HCT116 (cell line): ENCODE measurements around the gene SLFN12. TPM values are rescaled to one million over a fixed set of nuclear protein-coding genes. Genes with fewer than 3 reads are reported as not detected.

Experiments
- ATAC-seq: fragments of 200-7000 bp; cut with Tn5 transposase; 2 replicates; pipeline ENCODE4 v1.9.1; 2020; ENCODE audit warnings: mild to moderate bottlenecking, moderate library complexity
- BruUV-seq: library from RNA; stranded (reverse); fragments of 400-500 nt; replicated peaks from 2 replicates; lab custom pipeline; 2021; lab: Mats Ljungman, UMichigan
- CTCF ChIA-PET: fragments of 300-600 bp; sonication (Branson Sonifier 250); formaldehyde crosslinking; loops from one replicate; lab custom pipeline; 2021; ENCODE audit warnings: antibody characterized with exemption; lab: Charles Lee
- POLR2A ChIA-PET: fragments of 300-600, 350-600 bp; sonication (Branson Sonifier 250); formaldehyde crosslinking; loops from one replicate; lab custom pipeline; 2021; ENCODE audit warnings: antibody characterized with exemption; lab: Charles Lee
- RAD21 ChIA-PET, 2 experiments: fragments of 300-600 bp; sonication (Branson Sonifier 250); formaldehyde crosslinking; loops; one replicate each; lab custom pipeline; 2023; ENCODE audit warnings: low total read pairs in 2 of 2; ENCODE audit not compliant: uncharacterized antibody in 2 of 2, unreplicated experiment in 2 of 2, low non-redundant PET in 1 of 2; lab: Charles Lee
- DNase-seq: peaks from one replicate; pipeline ENCODE4 v3.0.0-alpha.2; 2010; ENCODE audit warnings: low read depth, low spot score
- H2AFZ ChIP-seq: fragments of 200-600 bp; shearing (Covaris generic), sonication (generic); 2 replicates; pipeline ENCODE4 v1.6.1; 2017; ENCODE audit warnings: low read depth, mixed run types, mixed read lengths, antibody characterized with exemption, low read length; ENCODE audit not compliant: poor library complexity, severe bottlenecking
- H3K27ac ChIP-seq: 2 replicates; pipeline ENCODE4 v1.5.1; 2012; ENCODE audit warnings: low read depth, low read length
- H3K27me3 ChIP-seq: fragments of 200-600 bp; sonication (generic); 2 replicates; pipeline ENCODE4 v1.6.1; 2016; ENCODE audit warnings: mixed run types, low read length, mixed read lengths; ENCODE audit not compliant: insufficient read depth
- H3K36me3 ChIP-seq, 2 experiments: fragments of 200-500 bp in 1 of 2; fragments of 200-600 bp in 1 of 2; sonication (Bioruptor generic) in 1 of 2; sonication (generic) in 1 of 2; 2 replicates each; pipeline versions ENCODE4 v1.5.1 to v1.6.1; 2014 to 2016; ENCODE audit warnings: low read length in 2 of 2, inconsistent platforms in 1 of 2, mixed read lengths in 1 of 2, mixed run types in 1 of 2; ENCODE audit not compliant: insufficient read depth in 2 of 2, control insufficient read depth in 1 of 2
- H3K4me1 ChIP-seq, 2 experiments: fragments of 200-600 bp in 1 of 2; sonication (generic) in 1 of 2; 2 replicates each; pipeline versions ENCODE4 v1.5.1 to v1.6.1; 2012 to 2017; ENCODE audit warnings: low read length in 2 of 2, inconsistent platforms in 1 of 2, mild to moderate bottlenecking in 1 of 2, mixed read lengths in 1 of 2, mixed run types in 1 of 2, moderate library complexity in 1 of 2; ENCODE audit not compliant: insufficient read depth in 2 of 2, control insufficient read depth in 1 of 2
- H3K4me2 ChIP-seq: fragments of 200-600 bp; sonication (generic); 2 replicates; pipeline ENCODE4 v1.6.1; 2017; ENCODE audit warnings: mixed run types, low read length, mixed read lengths
- H3K4me3 ChIP-seq, 2 experiments: fragments of 200-600 bp in 1 of 2; sonication (generic) in 1 of 2; replicated peaks in 1 of 2; 2 replicates each; pipeline ENCODE4 v1.5.1; 2011 to 2016; ENCODE audit warnings: low read length in 2 of 2, control low read depth in 1 of 2, low read depth in 1 of 2, mild to moderate bottlenecking in 1 of 2, mixed read lengths in 1 of 2, mixed run types in 1 of 2
- H3K79me2 ChIP-seq: fragments of 200-600 bp; sonication (generic); 2 replicates; pipeline ENCODE4 v1.6.1; 2017; ENCODE audit warnings: mild to moderate bottlenecking, mixed run types, low read length, moderate library complexity, mixed read lengths; ENCODE audit not compliant: insufficient read depth
- H3K9ac ChIP-seq: fragments of 200-600 bp; sonication (generic); 2 replicates; pipeline ENCODE4 v1.6.1; 2016; ENCODE audit warnings: low read length, mixed read lengths
- H3K9me2 ChIP-seq: fragments of 200-600 bp; sonication (generic), shearing (Covaris generic); 2 replicates; pipeline ENCODE4 v1.6.1; 2017; ENCODE audit warnings: mixed run types, mild to moderate bottlenecking, moderate library complexity; ENCODE audit not compliant: insufficient read depth
- H3K9me3 ChIP-seq, 2 experiments: fragments of 200-500 bp in 1 of 2; fragments of 200-600 bp in 1 of 2; sonication (Bioruptor generic) in 1 of 2; sonication (generic) in 1 of 2; 2 replicates each; pipeline ENCODE4 v1.6.1; 2014 to 2017; ENCODE audit warnings: low read length in 2 of 2, mixed read lengths in 2 of 2, inconsistent platforms in 1 of 2, low read depth in 1 of 2, mild to moderate bottlenecking in 1 of 2, mixed run types in 1 of 2, moderate library complexity in 1 of 2; ENCODE audit not compliant: control insufficient read depth in 1 of 2, insufficient read depth in 1 of 2
- H4K20me1 ChIP-seq: fragments of 200-600 bp; sonication (generic), shearing (Covaris generic); 2 replicates; pipeline ENCODE4 v1.6.1; 2017; ENCODE audit warnings: mixed run types, mild to moderate bottlenecking, moderate library complexity; ENCODE audit not compliant: insufficient read depth
- ATF3 ChIP-seq: IDR thresholded peaks from 2 replicates; pipeline ENCODE4 v1.6.1; 2012
- ELF1 ChIP-seq: IDR thresholded peaks from 2 replicates; pipeline ENCODE4 v1.6.1; 2012; ENCODE audit warnings: low read depth, borderline replicate concordance
- EZH2phosphoT487 ChIP-seq: fragments of 200-600 bp; IDR thresholded peaks from 2 replicates; pipeline ENCODE4 v1.6.1; 2018; ENCODE audit warnings: antibody characterized with exemption, borderline replicate concordance
- FOSL1 ChIP-seq: IDR thresholded peaks from 2 replicates; pipeline ENCODE4 v1.6.1; 2012; ENCODE audit warnings: low read depth
- JUND ChIP-seq: IDR thresholded peaks from 2 replicates; pipeline ENCODE4 v1.6.1; 2012
- POLR2A ChIP-seq: IDR thresholded peaks from 2 replicates; pipeline ENCODE4 v1.7.0; 2011; ENCODE audit warnings: borderline replicate concordance; ENCODE audit not compliant: insufficient read depth, insufficient read length; ENCODE audit errors: extremely low read depth
- RAD21 ChIP-seq: IDR thresholded peaks from 2 replicates; pipeline ENCODE4 v1.6.1; 2012; ENCODE audit warnings: low read depth, mild to moderate bottlenecking
- SIN3A ChIP-seq: IDR thresholded peaks from 2 replicates; pipeline ENCODE4 v1.6.1; 2012; ENCODE audit warnings: low read depth
- SRF ChIP-seq: IDR thresholded peaks from 2 replicates; pipeline ENCODE4 v1.6.1; 2012; ENCODE audit warnings: low read depth
- ZFX ChIP-seq: fragments of 450-650 bp; IDR thresholded peaks from 2 replicates; pipeline ENCODE4 v1.6.1; 2017
- intact Hi-C: fragments of 100-400 bp; cut with micrococcal nuclease; formaldehyde crosslinking; loops from 2 replicates; pipeline ENCODE4 v1.10.0; 2022
- total RNA-seq: library from RNA; stranded (reverse); gene quantifications from one replicate; pipeline ENCODE4 v1.2.1, GENCODE V29; 2021; ENCODE audit not compliant: unreplicated experiment
- TF ChIP-seq, protein P1 (sequence below), 3 experiments: fragments of 200-600 bp in 1 of 3; sonication (generic) in 1 of 3; IDR thresholded peaks in 2 of 3; conservative IDR thresholded peaks in 1 of 3; 2 replicates each; pipeline ENCODE4 v1.5.1; 2012 to 2017; ENCODE audit warnings: low read depth in 2 of 3, low read length in 2 of 3, antibody characterized with exemption in 1 of 3, borderline replicate concordance in 1 of 3, control low read depth in 1 of 3, mild to moderate bottlenecking in 1 of 3, mixed read lengths in 1 of 3, mixed run types in 1 of 3, moderate library complexity in 1 of 3; ENCODE audit not compliant: insufficient read depth in 1 of 3
- TF ChIP-seq, protein P2 (sequence below): IDR thresholded peaks from 2 replicates; pipeline ENCODE4 v1.6.1; 2011; ENCODE audit warnings: mild to moderate bottlenecking, low read length, moderate library complexity; ENCODE audit not compliant: insufficient replicate concordance; ENCODE audit errors: extremely low read depth

Gene SLFN12
- total RNA-seq, 1 experiment from 2014 or later = not detected

- ChIA-PET CTCF (no interaction called here), POLR2A (no interaction called here), RAD21 (no interaction called here)
- Histone ChIP-seq H3K4me3 (no peak overlapping the region), H4K20me1 (no peaks in the 10 kb centered on the region; the same call in 1 of the 2 replicates), H3K9me3 (no peaks in the 10 kb centered on the region), H3K36me3 (no peaks in the 10 kb centered on the region), H3K4me2 (no peak overlapping the region), H3K27me3 (peaks cover 41% of the 10 kb centered on the region), H3K27ac (no peak overlapping the region), H3K79me2 (no peaks in the 10 kb centered on the region), H3K9me2 (no peaks in the 10 kb centered on the region), H3K9ac (no peak overlapping the region), H3K4me1 (no peaks in the 10 kb centered on the region), H2AFZ (no peak overlapping the region)
- no peak for DNase-seq
- ATAC-seq = no peak
- intact Hi-C loops = no loop called here
- TF ChIP-seq FOSL1 = no peak
- TF ChIP-seq JUND = no peak
- TF ChIP-seq ELF1 = no peak
- TF ChIP-seq POLR2A = no peak
- TF ChIP-seq ATF3 = no peak
- no peak for TF ChIP-seq SRF
- no peak for TF ChIP-seq EZH2phosphoT487
- TF ChIP-seq, protein P1, sequence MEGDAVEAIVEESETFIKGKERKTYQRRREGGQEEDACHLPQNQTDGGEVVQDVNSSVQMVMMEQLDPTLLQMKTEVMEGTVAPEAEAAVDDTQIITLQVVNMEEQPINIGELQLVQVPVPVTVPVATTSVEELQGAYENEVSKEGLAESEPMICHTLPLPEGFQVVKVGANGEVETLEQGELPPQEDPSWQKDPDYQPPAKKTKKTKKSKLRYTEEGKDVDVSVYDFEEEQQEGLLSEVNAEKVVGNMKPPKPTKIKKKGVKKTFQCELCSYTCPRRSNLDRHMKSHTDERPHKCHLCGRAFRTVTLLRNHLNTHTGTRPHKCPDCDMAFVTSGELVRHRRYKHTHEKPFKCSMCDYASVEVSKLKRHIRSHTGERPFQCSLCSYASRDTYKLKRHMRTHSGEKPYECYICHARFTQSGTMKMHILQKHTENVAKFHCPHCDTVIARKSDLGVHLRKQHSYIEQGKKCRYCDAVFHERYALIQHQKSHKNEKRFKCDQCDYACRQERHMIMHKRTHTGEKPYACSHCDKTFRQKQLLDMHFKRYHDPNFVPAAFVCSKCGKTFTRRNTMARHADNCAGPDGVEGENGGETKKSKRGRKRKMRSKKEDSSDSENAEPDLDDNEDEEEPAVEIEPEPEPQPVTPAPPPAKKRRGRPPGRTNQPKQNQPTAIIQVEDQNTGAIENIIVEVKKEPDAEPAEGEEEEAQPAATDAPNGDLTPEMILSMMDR (IDR thresholded peaks at IDR 0.05 in 2 of 3, conservative IDR thresholded peaks at IDR 0.05 in 1 of 3; ENCODE audit: borderline replicate concordance in 1 of 3, insufficient read depth in 1 of 3, low read depth in 2 of 3, low read length in 2 of 3) = no peak
- no peak for TF ChIP-seq ZFX
- no peak for TF ChIP-seq SIN3A
- TF ChIP-seq, protein P2, sequence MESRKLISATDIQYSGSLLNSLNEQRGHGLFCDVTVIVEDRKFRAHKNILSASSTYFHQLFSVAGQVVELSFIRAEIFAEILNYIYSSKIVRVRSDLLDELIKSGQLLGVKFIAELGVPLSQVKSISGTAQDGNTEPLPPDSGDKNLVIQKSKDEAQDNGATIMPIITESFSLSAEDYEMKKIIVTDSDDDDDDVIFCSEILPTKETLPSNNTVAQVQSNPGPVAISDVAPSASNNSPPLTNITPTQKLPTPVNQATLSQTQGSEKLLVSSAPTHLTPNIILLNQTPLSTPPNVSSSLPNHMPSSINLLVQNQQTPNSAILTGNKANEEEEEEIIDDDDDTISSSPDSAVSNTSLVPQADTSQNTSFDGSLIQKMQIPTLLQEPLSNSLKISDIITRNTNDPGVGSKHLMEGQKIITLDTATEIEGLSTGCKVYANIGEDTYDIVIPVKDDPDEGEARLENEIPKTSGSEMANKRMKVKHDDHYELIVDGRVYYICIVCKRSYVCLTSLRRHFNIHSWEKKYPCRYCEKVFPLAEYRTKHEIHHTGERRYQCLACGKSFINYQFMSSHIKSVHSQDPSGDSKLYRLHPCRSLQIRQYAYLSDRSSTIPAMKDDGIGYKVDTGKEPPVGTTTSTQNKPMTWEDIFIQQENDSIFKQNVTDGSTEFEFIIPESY = no peak
- no peak for TF ChIP-seq RAD21
- BruUV-seq = no TSS peak
Observed at GRCh38 chr17:35371934-35372333, 60.4 kb downstream of the SLFN12 start.
